ENCODE results near the gene SAP30L.

Gene SAP30L

DNA sequence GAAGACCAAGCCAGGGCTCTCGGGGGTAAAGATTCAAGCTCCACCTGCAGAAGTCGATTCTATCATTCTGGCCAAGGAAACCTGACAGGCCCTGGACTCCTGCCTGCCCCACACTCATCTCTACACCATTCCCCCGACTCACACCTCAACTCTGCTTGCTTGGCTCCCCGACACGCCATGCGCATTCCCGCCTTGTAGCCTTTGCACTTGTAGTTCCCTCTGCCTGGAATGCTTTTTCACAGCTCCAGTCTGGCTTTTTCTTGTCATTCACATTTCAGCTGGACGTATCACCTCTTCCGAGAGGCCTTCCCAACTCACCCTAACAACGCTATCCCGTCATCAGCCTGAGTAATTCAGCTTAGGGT is 60.9 kb downstream of the SAP30L start:
- no peak for DNase-seq (ENCODE audit: low read depth in 3 of 3)

DNA sequence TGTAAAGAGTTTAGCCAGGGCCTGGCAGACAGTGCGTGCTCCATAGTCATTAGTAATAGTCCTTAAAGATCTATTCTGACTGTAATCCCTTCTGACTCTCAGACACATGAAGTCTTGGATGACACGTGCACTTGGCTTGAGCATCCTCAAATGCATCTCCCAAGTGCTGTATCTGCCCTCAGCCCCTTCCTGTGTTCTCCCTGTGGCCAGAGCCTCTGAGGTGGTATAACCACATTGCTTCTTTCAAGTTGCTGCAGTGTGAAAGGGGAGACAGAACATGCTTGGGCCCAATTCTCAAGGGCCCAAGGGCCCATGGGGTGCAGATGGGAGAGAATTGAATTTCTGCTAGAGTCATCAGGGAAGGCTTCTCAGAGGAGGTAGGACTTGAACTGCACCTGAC is 62.3 kb downstream of the SAP30L start:
- no peak for DNase-seq (ENCODE audit: low read depth in 3 of 3)

DNA sequence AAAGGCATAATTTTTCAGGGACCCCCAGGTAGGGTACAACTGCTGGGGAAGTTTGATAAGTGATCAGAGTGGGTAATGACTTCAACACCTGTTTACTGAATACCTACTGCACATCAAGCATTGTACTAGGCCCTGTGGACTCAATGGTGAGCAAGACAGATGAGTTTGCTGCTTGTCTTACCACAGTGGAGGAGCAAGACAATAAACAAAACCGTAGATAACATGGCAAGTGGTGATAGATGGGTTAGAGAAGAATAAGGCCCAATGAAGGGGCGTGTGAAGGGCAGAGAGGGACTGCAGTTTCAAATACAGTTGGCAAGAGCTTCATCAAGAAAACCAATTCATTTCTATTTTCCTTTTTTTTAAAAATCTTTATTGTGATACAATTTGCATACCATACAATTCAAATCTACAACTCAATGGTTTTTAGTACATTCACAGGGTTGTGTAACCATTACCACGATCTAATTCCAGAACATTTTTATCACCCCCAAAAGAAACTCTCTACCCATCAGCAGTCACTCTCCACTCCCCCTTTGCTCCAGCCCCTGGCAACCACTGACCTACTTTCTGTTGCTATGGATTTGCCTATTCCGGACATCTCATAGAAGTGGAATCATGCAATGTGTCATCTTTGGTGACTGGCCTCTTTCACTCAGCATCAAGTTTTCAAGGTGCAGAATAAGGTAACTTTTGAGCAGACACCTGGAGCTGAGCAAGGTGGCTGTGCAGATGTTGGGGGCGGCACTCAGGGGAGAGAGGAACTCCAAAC is 64.2 kb downstream of the SAP30L start:
- no peak for DNase-seq (ENCODE audit: low read depth in 3 of 3)

All from stimulated activated CD4-positive, alpha-beta T cell treated with anti-CD3 and anti-CD28 coated beads, TNF-alpha, amount 100 ng/mL, for 4 hours (primary cell).